ENCODE data around the gene NQO2. TPM values are rescaled to one million over a fixed set of nuclear protein-coding genes. Genes with fewer than 3 reads are reported as not detected.

Gene NQO2
- total RNA-seq, 1 experiment from 2014 or later, result 82.9 TPM

- RAD21 ChIA-PET (ENCODE audit: low non-redundant PET in 1 of 2, low total read pairs in 2 of 2, uncharacterized antibody in 2 of 2, unreplicated experiment in 2 of 2), result no interaction called here
- peaks cover 14% of the 10 kb centered on the region; the same call in 1 of the 2 replicates for H3K79me2 ChIP-seq (ENCODE audit: insufficient read depth, low read length)
- TF ChIP-seq ATF3 (IDR thresholded peaks at IDR 0.05) (no peak), SIN3A (IDR thresholded peaks at IDR 0.05; ENCODE audit: low read depth) (no peak)
- H3K27ac ChIP-seq (ENCODE audit: low read depth, low read length), result no peak overlapping the region
- H4K20me1 ChIP-seq (ENCODE audit: insufficient read depth), result no peaks in the 10 kb centered on the region
- intact Hi-C loops (cut with micrococcal nuclease), result no loop called here
- peaks cover 3% of the 10 kb centered on the region in 2 experiments; a peak in 1 of 4 replicates for H3K36me3 ChIP-seq (ENCODE audit: control insufficient read depth in 1 of 2, insufficient read depth in 2 of 2, low read length in 2 of 2)
- H3K4me3 ChIP-seq (replicated peaks in 1 of 2; ENCODE audit: low read depth in 1 of 2, low read length in 2 of 2), result no peak overlapping the region
- DNase-seq (ENCODE audit: low read depth, low spot score), result no peak
- H3K27me3 ChIP-seq (ENCODE audit: insufficient read depth, low read length), result no peaks in the 10 kb centered on the region
- CTCF ChIA-PET, result no interaction called here
- H2AFZ ChIP-seq (ENCODE audit: low read depth, low read length, poor library complexity, severe bottlenecking), result no peak overlapping the region
- H3K9me2 ChIP-seq (ENCODE audit: insufficient read depth), result no peaks in the 10 kb centered on the region
- no TSS peak for BruUV-seq (replicated peaks)
- no peak for ATAC-seq
- H3K9me3 ChIP-seq (ENCODE audit: control insufficient read depth in 1 of 2, insufficient read depth in 1 of 2, low read depth in 1 of 2, low read length in 2 of 2), result no peaks in the 10 kb centered on the region
- H3K9ac ChIP-seq (ENCODE audit: low read length), result no peak overlapping the region
- peaks cover 4 to 32% of the 10 kb centered on the region in 2 experiments for H3K4me1 ChIP-seq (ENCODE audit: control insufficient read depth in 1 of 2, insufficient read depth in 2 of 2, low read length in 2 of 2)
- H3K4me2 ChIP-seq (ENCODE audit: low read length), result no peak overlapping the region
- POLR2A ChIA-PET, result no interaction called here
These were observed 41.4 kb upstream of the NQO2 start for GRCh38 chr6:2958331-2958711.

GRCh38 chr6:2958776-2959175, 40.9 kb upstream of the NQO2 start:
- ATAC-seq, result no peak
- intact Hi-C loops (cut with micrococcal nuclease), result no loop called here
- Histone ChIP-seq H4K20me1 (ENCODE audit: insufficient read depth) (no peaks in the 10 kb centered on the region), H3K9me2 (ENCODE audit: insufficient read depth) (no peaks in the 10 kb centered on the region), H3K27ac (ENCODE audit: low read depth, low read length) (no peak overlapping the region), H3K36me3 (ENCODE audit: control insufficient read depth in 1 of 2, insufficient read depth in 2 of 2, low read length in 2 of 2) (peaks cover 3% of the 10 kb centered on the region in 2 experiments; a peak in 1 of 4 replicates), H3K9ac (ENCODE audit: low read length) (no peak overlapping the region), H3K27me3 (ENCODE audit: insufficient read depth, low read length) (no peaks in the 10 kb centered on the region), H3K4me3 (replicated peaks in 1 of 2; ENCODE audit: low read depth in 1 of 2, low read length in 2 of 2) (no peak overlapping the region), H3K4me2 (ENCODE audit: low read length) (no peak overlapping the region), H3K9me3 (ENCODE audit: control insufficient read depth in 1 of 2, insufficient read depth in 1 of 2, low read depth in 1 of 2, low read length in 2 of 2) (no peaks in the 10 kb centered on the region), H3K4me1 (ENCODE audit: control insufficient read depth in 1 of 2, insufficient read depth in 2 of 2, low read length in 2 of 2) (peaks cover 4 to 32% of the 10 kb centered on the region in 2 experiments), H2AFZ (ENCODE audit: low read depth, low read length, poor library complexity, severe bottlenecking) (no peak overlapping the region), H3K79me2 (ENCODE audit: insufficient read depth, low read length) (peaks cover 14% of the 10 kb centered on the region; the same call in 1 of the 2 replicates)
- POLR2A ChIA-PET, result no interaction called here
- CTCF ChIA-PET, result no interaction called here
- BruUV-seq (replicated peaks), result no TSS peak
- RAD21 ChIA-PET (ENCODE audit: low non-redundant PET in 1 of 2, low total read pairs in 2 of 2, uncharacterized antibody in 2 of 2, unreplicated experiment in 2 of 2), result no interaction called here
- no peak for DNase-seq (ENCODE audit: low read depth, low spot score)
- no peak for TF ChIP-seq YY1 (IDR thresholded peaks at IDR 0.05; ENCODE audit: extremely low read depth, insufficient replicate concordance, low read depth, low read length)
- no peak for TF ChIP-seq ZNF274 (IDR thresholded peaks at IDR 0.05; ENCODE audit: low read depth, low read length)
- no peak for TF ChIP-seq JUND (IDR thresholded peaks at IDR 0.05)
- no peak for TF ChIP-seq POLR2A (IDR thresholded peaks at IDR 0.05; ENCODE audit: borderline replicate concordance, extremely low read depth, insufficient read depth, insufficient read length)
- TF ChIP-seq MAX (IDR thresholded peaks at IDR 0.05), result no peak
- no peak for TF ChIP-seq SIN3A (IDR thresholded peaks at IDR 0.05; ENCODE audit: low read depth)
- no peak for TF ChIP-seq EZH2phosphoT487 (IDR thresholded peaks at IDR 0.05; ENCODE audit: borderline replicate concordance)
- no peak for TF ChIP-seq POLR2AphosphoS5 (IDR thresholded peaks at IDR 0.05; ENCODE audit: low read depth, low read length)
- TF ChIP-seq CBX3 (IDR thresholded peaks at IDR 0.05; ENCODE audit: low read depth), result no peak
- no peak for TF ChIP-seq EZH2 (IDR thresholded peaks at IDR 0.05)
